Stomach (tissue), 4 donors: ENCODE results near the gene MDM2.

ENCODE experiments used
- POLR2A ChIP-seq, 4 donors: fragments of 450-650 bp; IDR thresholded peaks; one replicate each; pipeline ENCODE4 v1.6.1; 2016; ENCODE audit warnings: antibody characterized with exemption in 4 of 4, control low read depth in 2 of 4, mild to moderate bottlenecking in 1 of 4, moderate library complexity in 1 of 4
- TF ChIP-seq, protein P1 (sequence below), 7 experiments: fragments of 450-650 bp in 4 of 7; fragments of 200-600 bp in 3 of 7; sonication (generic) in 3 of 7; IDR thresholded peaks; one replicate each; pipeline ENCODE4 v1.5.1; 2016 to 2019; ENCODE audit warnings: antibody characterized with exemption in 7 of 7, control low read depth in 2 of 7, mild to moderate bottlenecking in 1 of 7

DNA sequence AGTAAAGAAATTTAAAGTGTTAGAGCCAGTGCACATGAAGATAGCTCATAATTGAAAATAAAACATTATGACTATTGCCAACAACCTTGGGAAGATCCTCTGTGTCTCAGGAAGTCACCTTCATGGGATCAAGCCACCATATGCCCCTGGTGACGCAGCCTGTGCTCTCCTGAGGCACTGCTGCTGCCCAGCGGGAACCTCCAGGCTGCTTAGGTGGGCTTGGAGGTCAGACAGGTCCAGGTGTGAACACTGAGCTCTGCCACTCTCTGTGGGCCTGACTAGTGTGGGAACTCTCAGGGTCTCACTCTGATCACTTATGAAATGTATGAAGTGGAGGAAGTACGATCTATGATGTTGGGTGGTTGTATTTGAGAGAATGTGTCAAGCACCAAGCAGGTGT, 45.3 kb upstream of the MDM2 start:
- TF ChIP-seq, protein P1, sequence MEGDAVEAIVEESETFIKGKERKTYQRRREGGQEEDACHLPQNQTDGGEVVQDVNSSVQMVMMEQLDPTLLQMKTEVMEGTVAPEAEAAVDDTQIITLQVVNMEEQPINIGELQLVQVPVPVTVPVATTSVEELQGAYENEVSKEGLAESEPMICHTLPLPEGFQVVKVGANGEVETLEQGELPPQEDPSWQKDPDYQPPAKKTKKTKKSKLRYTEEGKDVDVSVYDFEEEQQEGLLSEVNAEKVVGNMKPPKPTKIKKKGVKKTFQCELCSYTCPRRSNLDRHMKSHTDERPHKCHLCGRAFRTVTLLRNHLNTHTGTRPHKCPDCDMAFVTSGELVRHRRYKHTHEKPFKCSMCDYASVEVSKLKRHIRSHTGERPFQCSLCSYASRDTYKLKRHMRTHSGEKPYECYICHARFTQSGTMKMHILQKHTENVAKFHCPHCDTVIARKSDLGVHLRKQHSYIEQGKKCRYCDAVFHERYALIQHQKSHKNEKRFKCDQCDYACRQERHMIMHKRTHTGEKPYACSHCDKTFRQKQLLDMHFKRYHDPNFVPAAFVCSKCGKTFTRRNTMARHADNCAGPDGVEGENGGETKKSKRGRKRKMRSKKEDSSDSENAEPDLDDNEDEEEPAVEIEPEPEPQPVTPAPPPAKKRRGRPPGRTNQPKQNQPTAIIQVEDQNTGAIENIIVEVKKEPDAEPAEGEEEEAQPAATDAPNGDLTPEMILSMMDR (IDR thresholded peaks at IDR 0.05) = no peak
- TF ChIP-seq POLR2A (IDR thresholded peaks at IDR 0.05) = no peak
